Astrocyte (in vitro differentiated cells and primary cell): ENCODE data around the gene TTL. TPM values are rescaled to one million over a fixed set of nuclear protein-coding genes. Genes with fewer than 3 reads are reported as not detected.
"Not testable (repeated sequence)": the region's sequence is repeated elsewhere in the genome, so short reads cannot be mapped to it uniquely, and the experiment has no call there.

Experiments
- DNase-seq: peaks from one replicate; pipeline ENCODE4 v3.0.0-alpha.2; 2010; ENCODE audit warnings: low read depth
- FAIRE-seq: peaks from 2 replicates; lab custom pipeline; 2011; peaks lifted over from hg19 to GRCh38; lab: Jason Lieb, UNC
- H2AFZ ChIP-seq: 2 replicates; pipeline ENCODE4 v1.6.0; 2012; ENCODE audit warnings: low read depth, low read length, inconsistent platforms
- H3K27ac ChIP-seq: 2 replicates; pipeline ENCODE4 v1.5.1; 2011; ENCODE audit warnings: low read depth, low read length, inconsistent platforms
- H3K27me3 ChIP-seq: 2 replicates; pipeline ENCODE4 v1.6.0; 2011; ENCODE audit warnings: low read length, inconsistent platforms; ENCODE audit not compliant: insufficient read depth
- H3K36me3 ChIP-seq: 2 replicates; pipeline ENCODE4 v1.5.1; 2011; ENCODE audit warnings: low read length, inconsistent platforms; ENCODE audit not compliant: insufficient read depth
- H3K4me1 ChIP-seq: 2 replicates; pipeline ENCODE4 v1.5.1; 2011; ENCODE audit warnings: low read length, inconsistent platforms; ENCODE audit not compliant: insufficient read depth
- H3K4me2 ChIP-seq: 2 replicates; pipeline ENCODE4 v1.6.0; 2012; ENCODE audit warnings: low read length, inconsistent platforms
- H3K4me3 ChIP-seq: 2 replicates; pipeline ENCODE4 v1.5.1; 2011; ENCODE audit warnings: low read depth, mild to moderate bottlenecking, low read length, inconsistent platforms; ENCODE audit not compliant: insufficient read depth
- H3K79me2 ChIP-seq: 2 replicates; pipeline ENCODE4 v1.6.0; 2012; ENCODE audit warnings: mild to moderate bottlenecking, low read length, inconsistent platforms; ENCODE audit not compliant: insufficient read depth
- H3K9ac ChIP-seq: 2 replicates; pipeline ENCODE4 v1.6.0; 2012; ENCODE audit warnings: mild to moderate bottlenecking, low read length, inconsistent platforms
- H3K9me3 ChIP-seq: 2 replicates; pipeline ENCODE4 v1.5.1; 2012; ENCODE audit warnings: low read depth, mild to moderate bottlenecking, low read length, inconsistent platforms; ENCODE audit not compliant: insufficient read depth
- H4K20me1 ChIP-seq: 2 replicates; pipeline ENCODE4 v1.6.0; 2012; ENCODE audit warnings: low read length, inconsistent platforms; ENCODE audit not compliant: insufficient read depth
- H3K27ac Mint-ChIP-seq: one replicate; pipeline ENCODE4 v1.8.0; 2021; ENCODE audit warnings: mild to moderate bottlenecking, mixed read lengths; ENCODE audit not compliant: unreplicated experiment
- H3K27me3 Mint-ChIP-seq: one replicate; pipeline ENCODE4 v1.8.0; 2021; ENCODE audit warnings: low read depth, mixed read lengths; ENCODE audit not compliant: unreplicated experiment
- H3K36me3 Mint-ChIP-seq: one replicate; pipeline ENCODE4 v1.8.0; 2021; ENCODE audit warnings: low read depth, mixed read lengths; ENCODE audit not compliant: unreplicated experiment
- H3K4me1 Mint-ChIP-seq: one replicate; pipeline ENCODE4 v1.8.0; 2021; ENCODE audit warnings: low read depth, mixed read lengths; ENCODE audit not compliant: unreplicated experiment
- H3K4me3 Mint-ChIP-seq: one replicate; pipeline ENCODE4 v1.8.0; 2021; ENCODE audit warnings: mild to moderate bottlenecking, moderate library complexity, mixed read lengths; ENCODE audit not compliant: unreplicated experiment
- H3K9me3 Mint-ChIP-seq: one replicate; pipeline ENCODE4 v1.8.0; 2021; ENCODE audit warnings: mild to moderate bottlenecking, mixed read lengths; ENCODE audit not compliant: unreplicated experiment
- EZH2 ChIP-seq: IDR thresholded peaks from 2 replicates; pipeline ENCODE4 v1.6.1; 2012; ENCODE audit warnings: mild to moderate bottlenecking, low read length, inconsistent platforms; ENCODE audit not compliant: insufficient read depth
- total RNA-seq: library from RNA; stranded (reverse); gene quantifications from 2 replicates; pipeline ENCODE4 v1.2.1, GENCODE V29; 2021
- TF ChIP-seq, protein P1 (sequence below): IDR thresholded peaks from 2 replicates; pipeline ENCODE4 v1.5.1; 2011; ENCODE audit warnings: low read depth, mild to moderate bottlenecking, inconsistent platforms, low read length, moderate library complexity; ENCODE audit not compliant: insufficient read depth

Gene TTL
- total RNA-seq, 1 donor from 2014 or later, result 58.1 TPM

DNA sequence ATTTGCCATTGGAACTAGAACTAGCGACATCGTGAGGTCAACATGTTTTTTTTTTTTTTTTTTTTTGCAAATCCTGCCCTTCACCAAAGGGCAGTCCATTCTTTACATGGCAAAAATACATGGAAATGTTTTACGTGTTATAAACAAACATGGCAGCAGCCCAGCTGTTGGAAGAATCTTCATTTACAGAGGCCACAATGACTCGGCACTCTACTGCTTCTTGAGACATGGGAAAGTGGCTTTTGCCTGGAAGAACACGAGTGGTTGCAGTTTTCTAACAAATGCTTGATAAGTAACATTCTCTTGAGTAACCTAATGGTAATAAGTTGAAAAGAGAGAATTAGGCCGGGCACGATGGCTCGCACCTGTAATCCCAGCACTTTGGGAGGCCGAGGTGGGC lies 37.5 kb downstream of the TTL start:
- Mint-ChIP-seq H3K4me1 (no peaks in the 10 kb centered on the region), H3K9me3 (no peaks in the 10 kb centered on the region), H3K4me3 (no peak overlapping the region), H3K27me3 (no peaks in the 10 kb centered on the region), H3K27ac (no peak overlapping the region), H3K36me3 (peaks cover 55% of the 10 kb centered on the region)
- Histone ChIP-seq H3K79me2 (no peaks in the 10 kb centered on the region), H3K4me3 (no peak overlapping the region), H4K20me1 (no peaks in the 10 kb centered on the region), H3K9me3 (no peaks in the 10 kb centered on the region), H3K27ac (no peak overlapping the region), H3K9ac (no peak overlapping the region), H3K27me3 (no peaks in the 10 kb centered on the region), H3K4me2 (no peak overlapping the region), H3K4me1 (no peaks in the 10 kb centered on the region), H2AFZ (no peak overlapping the region), H3K36me3 (peaks cover 19% of the 10 kb centered on the region)
- FAIRE-seq, result no peak
- TF ChIP-seq, protein P1, sequence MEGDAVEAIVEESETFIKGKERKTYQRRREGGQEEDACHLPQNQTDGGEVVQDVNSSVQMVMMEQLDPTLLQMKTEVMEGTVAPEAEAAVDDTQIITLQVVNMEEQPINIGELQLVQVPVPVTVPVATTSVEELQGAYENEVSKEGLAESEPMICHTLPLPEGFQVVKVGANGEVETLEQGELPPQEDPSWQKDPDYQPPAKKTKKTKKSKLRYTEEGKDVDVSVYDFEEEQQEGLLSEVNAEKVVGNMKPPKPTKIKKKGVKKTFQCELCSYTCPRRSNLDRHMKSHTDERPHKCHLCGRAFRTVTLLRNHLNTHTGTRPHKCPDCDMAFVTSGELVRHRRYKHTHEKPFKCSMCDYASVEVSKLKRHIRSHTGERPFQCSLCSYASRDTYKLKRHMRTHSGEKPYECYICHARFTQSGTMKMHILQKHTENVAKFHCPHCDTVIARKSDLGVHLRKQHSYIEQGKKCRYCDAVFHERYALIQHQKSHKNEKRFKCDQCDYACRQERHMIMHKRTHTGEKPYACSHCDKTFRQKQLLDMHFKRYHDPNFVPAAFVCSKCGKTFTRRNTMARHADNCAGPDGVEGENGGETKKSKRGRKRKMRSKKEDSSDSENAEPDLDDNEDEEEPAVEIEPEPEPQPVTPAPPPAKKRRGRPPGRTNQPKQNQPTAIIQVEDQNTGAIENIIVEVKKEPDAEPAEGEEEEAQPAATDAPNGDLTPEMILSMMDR, result no peak
- TF ChIP-seq EZH2, result no peak
- DNase-seq, result no peak

DNA sequence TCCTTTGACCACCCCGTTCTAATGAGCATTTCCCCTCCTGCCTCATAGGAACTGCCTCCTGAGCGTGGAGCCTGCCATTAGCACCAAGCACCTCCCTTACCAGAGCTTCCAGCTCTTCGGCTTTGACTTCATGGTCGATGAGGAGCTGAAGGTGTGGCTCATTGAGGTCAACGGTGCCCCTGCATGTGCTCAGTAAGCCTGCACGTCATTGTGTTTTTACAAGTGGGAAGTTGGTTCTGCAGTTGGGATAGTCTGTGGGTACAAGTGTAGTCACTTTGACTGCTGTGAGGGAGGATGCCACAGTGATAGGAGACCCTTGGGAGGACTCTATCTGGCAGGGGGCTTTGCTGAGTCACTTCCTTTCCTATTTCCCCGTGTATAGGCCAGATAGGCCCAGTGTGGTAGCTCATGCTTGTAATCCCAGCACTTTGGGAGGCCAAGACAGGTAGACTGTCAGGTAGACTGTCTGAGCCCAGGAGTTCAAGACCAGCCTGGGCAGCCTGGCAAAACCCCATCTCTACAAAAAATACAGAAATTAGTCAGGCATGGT lies 38.4 kb downstream of the TTL start:
- no peaks in the 10 kb centered on the region for H3K4me1 ChIP-seq
- TF ChIP-seq, protein P1, result no peak
- no peak for TF ChIP-seq EZH2
- no peak overlapping the region for H3K9ac ChIP-seq
- H3K36me3 ChIP-seq, result peaks cover 18% of the 10 kb centered on the region
- no peaks in the 10 kb centered on the region for H3K9me3 Mint-ChIP-seq
- H3K4me2 ChIP-seq, result no peak overlapping the region
- H3K4me1 Mint-ChIP-seq, result no peaks in the 10 kb centered on the region
- no peak overlapping the region for H3K27ac Mint-ChIP-seq
- no peaks in the 10 kb centered on the region for H3K79me2 ChIP-seq
- H2AFZ ChIP-seq, result no peak overlapping the region
- no peaks in the 10 kb centered on the region for H3K9me3 ChIP-seq
- peaks cover 54% of the 10 kb centered on the region for H3K36me3 Mint-ChIP-seq
- no peak overlapping the region for H3K27ac ChIP-seq
- no peak overlapping the region for H3K4me3 Mint-ChIP-seq
- H3K4me3 ChIP-seq, result no peak overlapping the region
- no peaks in the 10 kb centered on the region for H3K27me3 ChIP-seq
- FAIRE-seq (no peak), DNase-seq (no peak)
- H3K27me3 Mint-ChIP-seq, result no peaks in the 10 kb centered on the region
- H4K20me1 ChIP-seq, result no peaks in the 10 kb centered on the region

DNA sequence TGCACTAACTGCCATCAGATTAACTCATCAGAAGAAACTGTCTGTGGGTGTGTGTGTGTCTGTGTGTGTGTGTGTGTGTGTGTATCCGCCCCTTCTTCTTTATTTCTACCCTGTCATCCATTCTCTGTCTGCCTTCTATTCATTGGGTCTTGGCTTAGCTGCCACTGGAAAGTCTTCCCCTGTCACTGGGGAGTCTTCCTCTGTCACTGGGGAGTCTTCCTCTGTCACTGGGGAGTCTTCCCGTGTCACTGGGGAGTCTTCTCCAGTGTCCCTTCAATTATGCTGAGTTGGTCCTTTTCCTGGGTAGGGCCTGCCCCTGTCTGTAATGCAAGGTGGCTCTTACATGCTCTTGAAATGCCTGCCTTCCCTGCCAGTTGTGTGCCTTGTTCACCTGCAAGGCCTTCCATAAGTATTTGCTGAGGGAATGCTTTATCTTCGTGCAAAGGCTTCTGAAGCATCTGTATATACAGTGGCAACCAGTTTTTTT lies 41.4 kb downstream of the TTL start:
- H4K20me1 ChIP-seq, result no peaks in the 10 kb centered on the region
- H3K9me3 ChIP-seq, result no peaks in the 10 kb centered on the region
- no peaks in the 10 kb centered on the region for H3K4me1 ChIP-seq
- peaks cover 58% of the 10 kb centered on the region for H3K36me3 Mint-ChIP-seq
- no peak overlapping the region for H2AFZ ChIP-seq
- H3K4me3 Mint-ChIP-seq, result no peak overlapping the region
- TF ChIP-seq, protein P1, result no peak
- no peak for TF ChIP-seq EZH2
- DNase-seq (no peak), FAIRE-seq (no peak)
- no peak overlapping the region for H3K27ac ChIP-seq
- H3K36me3 ChIP-seq, result peaks cover 15% of the 10 kb centered on the region
- H3K9ac ChIP-seq, result no peak overlapping the region
- no peaks in the 10 kb centered on the region for H3K79me2 ChIP-seq
- H3K4me3 ChIP-seq, result no peak overlapping the region
- no peaks in the 10 kb centered on the region for H3K4me1 Mint-ChIP-seq
- no peaks in the 10 kb centered on the region for H3K9me3 Mint-ChIP-seq
- H3K27me3 Mint-ChIP-seq, result no peaks in the 10 kb centered on the region
- no peak overlapping the region for H3K4me2 ChIP-seq
- no peak overlapping the region for H3K27ac Mint-ChIP-seq
- H3K27me3 ChIP-seq, result no peaks in the 10 kb centered on the region

DNA sequence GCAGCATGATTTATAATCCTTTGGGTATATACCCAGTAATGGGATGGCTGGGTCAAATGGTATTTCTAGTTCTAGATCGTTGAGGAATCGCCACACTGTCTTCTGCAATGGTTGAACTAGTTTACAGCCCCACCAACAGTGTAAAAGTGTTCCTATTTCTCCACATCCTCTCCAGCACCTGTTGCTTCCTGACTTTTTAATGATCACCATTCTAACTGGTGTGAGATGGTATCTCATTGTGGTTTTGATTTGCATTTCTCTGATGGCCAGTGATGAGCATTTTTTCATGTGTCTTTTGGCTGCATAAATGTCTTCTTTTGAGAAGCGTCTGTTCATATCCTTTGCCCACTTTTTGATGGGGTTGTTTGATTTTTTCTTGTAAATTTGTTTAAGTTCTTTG lies 42.3 kb downstream of the TTL start:
- H3K4me1 ChIP-seq, FAIRE-seq, H3K9ac ChIP-seq: not testable (repeated sequence)

More for the DNA sequence above, 42.3 kb downstream of the TTL start:
- H3K36me3 Mint-ChIP-seq, result peaks cover 62% of the 10 kb centered on the region
- not testable (repeated sequence) for H3K27me3 ChIP-seq, H3K27me3 Mint-ChIP-seq, H3K4me2 ChIP-seq, H3K4me3 Mint-ChIP-seq, H3K27ac Mint-ChIP-seq, H2AFZ ChIP-seq, H3K4me1 Mint-ChIP-seq, H4K20me1 ChIP-seq, H3K79me2 ChIP-seq, H3K4me3 ChIP-seq, H3K9me3 Mint-ChIP-seq, H3K27ac ChIP-seq, H3K9me3 ChIP-seq, DNase-seq
- peaks cover 23% of the 10 kb centered on the region for H3K36me3 ChIP-seq
